Breast epithelium (tissue), 3 donors: ENCODE measurements around the gene GOLIM4.

Experiments used
- CTCF ChIP-seq, 3 donors: fragments of 450-650 bp; IDR thresholded peaks; one replicate each; pipeline ENCODE4 v1.5.1; 2016 to 2017; ENCODE audit warnings: antibody characterized with exemption in 3 of 3, mild to moderate bottlenecking in 3 of 3, moderate library complexity in 3 of 3
- POLR2A ChIP-seq: fragments of 450-650 bp; IDR thresholded peaks from one replicate; pipeline ENCODE4 v1.6.1; 2016; ENCODE audit warnings: antibody characterized with exemption, mild to moderate bottlenecking, moderate library complexity

GRCh38 chr3:168116279-168116678, 20.6 kb upstream of the GOLIM4 start:
- TF ChIP-seq CTCF (IDR thresholded peaks at IDR 0.05) (no peak), POLR2A (no peak)
